Measurements from ENCODE around the gene KIF21B. TPM values are rescaled to one million over a fixed set of nuclear protein-coding genes. Genes with fewer than 3 reads are reported as not detected.
"Not testable (repeated sequence)": the region's sequence is repeated elsewhere in the genome, so short reads cannot be mapped to it uniquely, and the experiment has no call there.

KIF21B gene
- total and polyA plus RNA-seq, 2 experiments from 2014 or later = 0.03 TPM; not detected in 1

- no peak overlapping the region for H3K27ac ChIP-seq
These were observed 54.8 kb downstream of the KIF21B start for GRCh38 chr1:200968469-200969410.

DNA sequence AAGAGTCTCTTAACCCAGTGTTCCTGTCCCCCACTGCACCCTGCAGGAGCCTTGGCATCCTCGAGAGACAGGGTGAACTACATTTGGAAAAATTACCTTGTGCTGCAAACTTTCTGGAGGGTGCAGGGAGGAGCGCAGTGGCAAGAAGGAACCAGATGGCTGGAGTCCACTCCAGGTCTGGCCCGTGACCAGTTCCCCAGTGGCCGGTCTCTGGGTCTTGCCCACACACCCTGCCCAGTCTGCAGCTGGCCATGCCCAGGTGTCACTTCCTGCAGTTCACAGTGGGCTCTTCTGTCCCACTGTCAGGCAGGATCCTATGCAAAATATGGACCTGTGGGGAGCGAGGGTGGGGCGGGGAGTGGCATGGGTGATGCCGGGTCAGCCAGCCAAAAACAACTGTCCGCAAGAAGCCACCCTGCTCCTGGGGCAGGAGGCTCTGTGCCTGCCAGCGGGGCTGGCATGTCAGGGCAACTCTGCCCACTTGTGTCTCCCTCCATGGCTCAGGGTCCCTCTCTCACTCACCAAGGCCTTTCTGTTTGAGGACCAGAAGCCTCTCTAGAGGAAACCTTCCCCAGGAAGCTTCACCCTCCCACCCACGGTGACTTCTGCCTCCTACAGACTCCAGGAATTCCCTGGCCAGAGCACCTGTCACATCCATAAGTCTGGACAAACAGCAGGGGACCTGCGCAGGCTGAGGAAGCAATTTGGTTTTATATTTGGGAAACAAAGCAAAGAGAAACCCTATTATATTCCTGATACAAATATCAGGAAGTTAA lies 55.6 kb downstream of the KIF21B start:
- Histone ChIP-seq H3K4me2 (ENCODE audit: unreplicated experiment) (no peak overlapping the region), H3K4me1 (ENCODE audit: insufficient read depth) (no peaks in the 10 kb centered on the region), H3K27me3 (replicated peaks; ENCODE audit: insufficient read depth) (peaks cover 25% of the 10 kb centered on the region), H3K9me3 (ENCODE audit: low read depth) (no peaks in the 10 kb centered on the region), H3K27ac (no peak overlapping the region), H3F3A (ENCODE audit: insufficient read depth) (no peaks in the 10 kb centered on the region), H3K9me2 (ENCODE audit: insufficient read depth) (no peaks in the 10 kb centered on the region), H3K4me3 (no peak overlapping the region), H4K20me1 (ENCODE audit: insufficient read depth) (no peaks in the 10 kb centered on the region), H2AFZ (no peak overlapping the region), H3K36me3 (ENCODE audit: low read depth) (no peaks in the 10 kb centered on the region), H3K9ac (no peak overlapping the region), H3K79me2 (ENCODE audit: insufficient read depth) (no peaks in the 10 kb centered on the region)
- WGBS, 2 experiments (ENCODE audit: low coverage in 1 of 2, low lambda C conversion rate in 2 of 2, missing lambda C conversion rate in 2 of 2) = 70% methylated on average over 9 to 11 of the region's 11 CpGs
- TF ChIP-seq EZH2phosphoT487 (IDR thresholded peaks at IDR 0.05; ENCODE audit: insufficient read depth, low read depth) (no peak), EZH2 (IDR thresholded peaks at IDR 0.05; ENCODE audit: insufficient read depth, poor library complexity, severe bottlenecking) (no peak)
- in situ Hi-C loops (cut with MboI) = no loop called here
- DNase-seq = no peak

More at GRCh38 chr1:200968469-200969410, 54.8 kb downstream of the KIF21B start:
- H3K27me3 ChIP-seq (replicated peaks; ENCODE audit: insufficient read depth) = peaks cover 20% of the 10 kb centered on the region
- WGBS, 2 experiments (ENCODE audit: low coverage in 1 of 2, low lambda C conversion rate in 2 of 2, missing lambda C conversion rate in 2 of 2) = 74 to 81% methylated on average over 13 of the region's 13 CpGs
- DNase-seq = no peak
- no peak overlapping the region for H3K4me3 ChIP-seq
- H4K20me1 ChIP-seq (ENCODE audit: insufficient read depth) = no peaks in the 10 kb centered on the region
- no peaks in the 10 kb centered on the region for H3K9me3 ChIP-seq (ENCODE audit: low read depth)
- TF ChIP-seq EZH2phosphoT487 (IDR thresholded peaks at IDR 0.05; ENCODE audit: insufficient read depth, low read depth) (no peak), EZH2 (IDR thresholded peaks at IDR 0.05; ENCODE audit: insufficient read depth, poor library complexity, severe bottlenecking) (no peak)
- no peak overlapping the region for H3K4me2 ChIP-seq (ENCODE audit: unreplicated experiment)
- no peaks in the 10 kb centered on the region for H3F3A ChIP-seq (ENCODE audit: insufficient read depth)
- H2AFZ ChIP-seq = no peak overlapping the region
- in situ Hi-C loops (cut with MboI) = no loop called here
- H3K9me2 ChIP-seq (ENCODE audit: insufficient read depth) = no peaks in the 10 kb centered on the region
- H3K79me2 ChIP-seq (ENCODE audit: insufficient read depth) = no peaks in the 10 kb centered on the region
- no peaks in the 10 kb centered on the region for H3K36me3 ChIP-seq (ENCODE audit: low read depth)
- no peak overlapping the region for H3K9ac ChIP-seq
- no peaks in the 10 kb centered on the region for H3K4me1 ChIP-seq (ENCODE audit: insufficient read depth)

DNA sequence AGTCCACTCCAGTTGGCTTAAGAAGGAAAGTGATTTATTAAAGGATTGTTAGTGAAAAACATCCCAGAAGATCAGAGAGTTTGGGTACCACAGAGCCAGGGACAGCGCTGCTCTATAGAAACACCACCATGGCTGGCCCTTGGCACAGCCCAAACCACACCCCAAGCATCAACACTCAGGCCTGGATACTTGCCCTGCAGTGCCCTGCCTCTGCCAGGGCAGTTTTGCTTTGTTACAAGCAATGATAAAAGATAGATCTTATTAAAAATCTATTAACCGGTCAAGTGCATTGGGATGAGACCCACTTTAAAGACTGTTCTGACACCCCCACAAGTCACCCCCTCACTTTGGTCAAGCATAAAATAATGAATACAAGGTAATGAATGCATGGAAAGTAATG lies 56.6 kb downstream of the KIF21B start:
- Histone ChIP-seq H4K20me1 (ENCODE audit: insufficient read depth) (no peaks in the 10 kb centered on the region), H3K4me1 (ENCODE audit: insufficient read depth) (no peaks in the 10 kb centered on the region), H3F3A (ENCODE audit: insufficient read depth) (no peaks in the 10 kb centered on the region), H3K4me3 (no peak overlapping the region), H2AFZ (no peak overlapping the region), H3K9me3 (ENCODE audit: low read depth) (no peaks in the 10 kb centered on the region), H3K27me3 (replicated peaks; ENCODE audit: insufficient read depth) (peaks cover 25% of the 10 kb centered on the region), H3K27ac (no peak overlapping the region), H3K36me3 (ENCODE audit: low read depth) (no peaks in the 10 kb centered on the region), H3K9me2 (ENCODE audit: insufficient read depth) (no peaks in the 10 kb centered on the region), H3K79me2 (ENCODE audit: insufficient read depth) (no peaks in the 10 kb centered on the region), H3K4me2 (ENCODE audit: unreplicated experiment) (no peak overlapping the region), H3K9ac (no peak overlapping the region)
- DNase-seq = no peak
- 59 to 62% methylated on average over 2 of the region's 2 CpGs for WGBS, 2 experiments (ENCODE audit: low coverage in 1 of 2, low lambda C conversion rate in 2 of 2, missing lambda C conversion rate in 2 of 2)
- no peak for TF ChIP-seq EZH2phosphoT487 (IDR thresholded peaks at IDR 0.05; ENCODE audit: insufficient read depth, low read depth)
- no peak for TF ChIP-seq EZH2 (IDR thresholded peaks at IDR 0.05; ENCODE audit: insufficient read depth, poor library complexity, severe bottlenecking)
- in situ Hi-C loops (cut with MboI) = no loop called here

DNA sequence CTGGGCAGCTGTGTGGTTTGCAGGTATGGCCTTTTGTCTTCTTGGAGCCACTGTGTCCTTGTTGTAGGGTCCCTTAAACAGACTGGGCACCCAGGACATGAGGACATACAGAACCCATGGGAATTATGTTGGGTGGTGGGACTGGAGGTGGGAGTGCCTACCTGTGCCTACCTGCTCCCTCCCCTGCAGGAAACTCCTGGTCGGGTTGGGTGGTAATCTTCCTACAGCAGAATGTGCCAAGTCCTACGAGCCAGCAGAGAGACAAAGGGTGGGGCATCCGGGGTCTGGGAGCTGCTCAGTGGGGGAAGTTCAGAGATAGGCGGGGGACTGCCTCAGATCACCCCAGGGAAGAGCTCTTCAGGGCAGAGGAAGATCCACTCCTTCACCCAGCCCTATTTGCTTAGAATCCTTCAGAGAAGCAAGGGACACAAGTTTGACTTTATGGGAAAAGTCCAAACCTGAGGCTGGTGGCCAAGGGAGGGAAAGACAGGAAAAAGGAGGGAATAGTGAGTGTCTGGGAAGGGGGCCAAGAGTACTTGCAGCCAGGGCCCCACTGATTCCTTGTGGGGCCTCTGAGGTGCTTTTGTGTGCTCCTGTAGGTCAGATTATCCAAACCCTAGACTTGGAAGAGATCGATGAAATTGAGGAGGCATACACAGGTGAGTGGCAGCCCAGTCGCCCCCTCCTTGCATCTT lies 58.3 kb downstream of the KIF21B start:
- H3K4me3 ChIP-seq = no peak overlapping the region
- no peaks in the 10 kb centered on the region for H3K79me2 ChIP-seq (ENCODE audit: insufficient read depth)
- H3K9me3 ChIP-seq (ENCODE audit: low read depth) = no peaks in the 10 kb centered on the region
- WGBS, 2 experiments (ENCODE audit: low coverage in 1 of 2, low lambda C conversion rate in 2 of 2, missing lambda C conversion rate in 2 of 2) = 30 to 32% methylated on average over 6 of the region's 6 CpGs
- no peak overlapping the region for H3K9ac ChIP-seq
- H3K27ac ChIP-seq = no peak overlapping the region
- H2AFZ ChIP-seq = no peak overlapping the region
- peaks cover 25% of the 10 kb centered on the region for H3K27me3 ChIP-seq (replicated peaks; ENCODE audit: insufficient read depth)
- no peaks in the 10 kb centered on the region for H3K4me1 ChIP-seq (ENCODE audit: insufficient read depth)
- DNase-seq = no peak
- no peaks in the 10 kb centered on the region for H3F3A ChIP-seq (ENCODE audit: insufficient read depth)
- H3K9me2 ChIP-seq (ENCODE audit: insufficient read depth) = no peaks in the 10 kb centered on the region
- no peaks in the 10 kb centered on the region for H4K20me1 ChIP-seq (ENCODE audit: insufficient read depth)
- in situ Hi-C loops (cut with MboI) = no loop called here
- H3K4me2 ChIP-seq (ENCODE audit: unreplicated experiment) = no peak overlapping the region
- TF ChIP-seq EZH2 (IDR thresholded peaks at IDR 0.05; ENCODE audit: insufficient read depth, poor library complexity, severe bottlenecking) = no peak
- no peak for TF ChIP-seq EZH2phosphoT487 (IDR thresholded peaks at IDR 0.05; ENCODE audit: insufficient read depth, low read depth)
- H3K36me3 ChIP-seq (ENCODE audit: low read depth) = no peaks in the 10 kb centered on the region

- whole genome bisulfite sequencing, 2 experiments (ENCODE audit: low coverage in 1 of 2, low lambda C conversion rate in 2 of 2, missing lambda C conversion rate in 2 of 2) = 82% methylated on average over 10 to 11 of the region's 11 CpGs
- in situ Hi-C loops (cut with MboI); H3K27ac ChIP-seq: not testable (repeated sequence)
These were observed 59.6 kb downstream of the KIF21B start for GRCh38 chr1:200963888-200964287.

More at GRCh38 chr1:200963888-200964287, 59.6 kb downstream of the KIF21B start:
- not testable (repeated sequence) for H4K20me1 ChIP-seq (ENCODE audit: insufficient read depth); H3K36me3 ChIP-seq (ENCODE audit: low read depth); H3K79me2 ChIP-seq (ENCODE audit: insufficient read depth); H3K4me3 ChIP-seq; H2AFZ ChIP-seq; DNase-seq; H3F3A ChIP-seq (ENCODE audit: insufficient read depth); H3K9me2 ChIP-seq (ENCODE audit: insufficient read depth); H3K4me1 ChIP-seq (ENCODE audit: insufficient read depth); H3K9ac ChIP-seq; H3K9me3 ChIP-seq (ENCODE audit: low read depth); H3K4me2 ChIP-seq (ENCODE audit: unreplicated experiment)
- peaks cover 25% of the 10 kb centered on the region for H3K27me3 ChIP-seq (replicated peaks; ENCODE audit: insufficient read depth)

Data from GM23248 (cell line).